ENCODE data around the gene PHC2.
A peak's percentile ranks its signal among the peaks of the same experiment; 100 is the strongest.
"Not testable (repeated sequence)": the region's sequence is repeated elsewhere in the genome, so short reads cannot be mapped to it uniquely, and the experiment has no call there.

The PHC2 gene

GRCh38 chr1:33298623-33299277 is 132.1 kb downstream of the PHC2 start:
- Mint-ChIP-seq H3K27ac (no peak overlapping the region), H3K9me3 (no peaks in the 10 kb centered on the region), H3K4me3 (no peak overlapping the region), H3K36me3 (ENCODE audit: insufficient read depth) (peaks cover 32% of the 10 kb centered on the region), H3K4me1 (ENCODE audit: low read depth in 2 of 2) (peaks cover 29 to 36% of the 10 kb centered on the region in 2 donors), H3K27me3 (no peaks in the 10 kb centered on the region)
- DNase-seq (peak; percentile 42 to 45 (median 45)), ATAC-seq (replicated peaks) (peak; percentile 39)

DNA sequence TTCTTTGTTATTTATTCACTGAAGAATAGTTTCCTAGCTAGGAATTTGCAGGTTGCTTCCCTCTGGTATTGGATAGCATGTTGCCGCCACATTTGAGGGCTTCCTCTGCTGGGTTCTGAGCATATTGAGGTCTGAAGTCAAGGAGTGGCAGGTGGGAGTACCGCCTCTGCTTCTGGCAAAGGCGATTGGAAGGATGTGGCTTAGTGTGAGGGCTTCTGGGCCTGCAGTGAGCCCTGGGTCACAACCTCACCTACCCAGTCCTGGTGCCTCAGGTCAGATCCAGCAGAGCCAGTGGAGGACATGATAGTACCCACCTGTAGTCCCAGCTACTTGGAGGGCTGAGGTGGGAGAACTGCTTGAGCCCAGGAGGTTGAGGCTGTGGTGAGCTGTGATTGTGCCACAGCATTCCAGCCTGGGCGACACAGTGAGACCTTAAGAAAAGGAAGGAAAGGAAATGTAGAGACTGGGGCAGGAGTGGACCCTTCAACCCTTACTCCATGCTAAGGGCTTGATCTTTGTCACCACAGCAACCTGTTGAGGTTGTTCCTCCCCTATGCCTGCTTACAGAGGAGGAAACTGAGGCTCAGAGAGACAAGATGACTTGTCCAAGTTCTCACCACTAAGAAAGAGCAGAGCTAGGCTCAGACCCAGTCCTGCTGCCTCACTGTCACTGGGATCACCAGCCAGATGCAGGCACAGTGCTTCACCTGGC is 132.8 kb downstream of the PHC2 start:
- ATAC-seq (replicated peaks) (no peak), DNase-seq (no peak)
- H3K4me3 Mint-ChIP-seq, result no peak overlapping the region
- H3K9me3 Mint-ChIP-seq, result no peaks in the 10 kb centered on the region
- H3K4me1 Mint-ChIP-seq (ENCODE audit: low read depth in 2 of 2), result peaks cover 25 to 30% of the 10 kb centered on the region in 2 donors
- peak overlapping the region in 1 of 2 donors; percentile 8 for H3K27ac Mint-ChIP-seq
- H3K36me3 Mint-ChIP-seq (ENCODE audit: insufficient read depth), result peaks cover 32% of the 10 kb centered on the region
- H3K27me3 Mint-ChIP-seq, result no peaks in the 10 kb centered on the region

DNA sequence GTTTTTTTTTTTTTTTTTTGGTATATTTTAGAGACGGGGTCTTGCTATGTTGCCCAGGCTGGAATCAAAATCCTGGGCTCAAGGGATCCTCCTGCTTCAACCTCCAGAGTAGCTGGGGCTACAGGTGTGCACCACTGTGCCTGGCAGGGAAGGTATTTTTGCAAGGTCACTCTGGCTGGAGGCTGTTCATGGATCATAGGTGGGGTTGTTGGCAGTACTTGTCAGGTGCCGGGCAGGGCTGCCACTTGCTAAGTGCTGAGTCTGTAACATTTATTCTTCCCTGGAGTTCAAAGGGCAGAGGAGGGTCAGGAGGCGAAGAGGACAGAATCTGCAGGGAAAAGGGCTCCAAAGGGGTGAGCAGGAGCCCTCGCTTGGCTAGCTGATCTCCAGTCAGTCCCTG is 134.1 kb downstream of the PHC2 start:
- no peak for ATAC-seq (replicated peaks)

DNA sequence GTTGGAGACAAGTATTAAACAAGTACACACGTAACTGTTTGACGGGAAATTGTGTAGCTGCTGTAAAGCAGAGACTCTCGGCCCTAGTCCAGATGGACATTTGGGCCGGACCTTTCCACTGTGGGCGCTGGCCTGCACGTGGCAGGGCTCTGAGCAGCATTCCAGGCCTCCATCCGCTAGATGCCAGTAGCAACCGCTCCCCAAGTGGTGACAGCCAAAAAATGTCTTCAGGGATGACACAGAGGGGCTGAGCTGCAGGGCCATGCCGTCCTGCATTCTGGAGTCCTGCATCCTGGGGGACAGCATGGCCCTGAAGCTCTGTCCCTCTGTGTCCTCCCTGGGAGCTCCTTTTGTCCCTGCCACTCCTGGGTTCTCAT is 134.8 kb downstream of the PHC2 start:
- no peaks in the 10 kb centered on the region for H3K27me3 Mint-ChIP-seq
- H3K27ac Mint-ChIP-seq, result no peak overlapping the region
- ATAC-seq (replicated peaks) (no peak), DNase-seq (no peak)
- H3K4me3 Mint-ChIP-seq, result no peak overlapping the region
- peaks cover 28% of the 10 kb centered on the region for H3K36me3 Mint-ChIP-seq (ENCODE audit: insufficient read depth)
- H3K4me1 Mint-ChIP-seq (ENCODE audit: low read depth in 2 of 2), result peaks cover 15 to 19% of the 10 kb centered on the region in 2 donors
- H3K9me3 Mint-ChIP-seq, result no peaks in the 10 kb centered on the region

More for the DNA sequence above, 134.1 kb downstream of the PHC2 start:
- Mint-ChIP-seq H3K27ac (no peak overlapping the region), H3K9me3 (no peaks in the 10 kb centered on the region), H3K36me3 (ENCODE audit: insufficient read depth) (peaks cover 32% of the 10 kb centered on the region), H3K4me3 (no peak overlapping the region), H3K27me3 (no peaks in the 10 kb centered on the region), H3K4me1 (ENCODE audit: low read depth in 2 of 2) (peaks cover 20 to 21% of the 10 kb centered on the region in 2 donors)
- no peak for DNase-seq

DNA sequence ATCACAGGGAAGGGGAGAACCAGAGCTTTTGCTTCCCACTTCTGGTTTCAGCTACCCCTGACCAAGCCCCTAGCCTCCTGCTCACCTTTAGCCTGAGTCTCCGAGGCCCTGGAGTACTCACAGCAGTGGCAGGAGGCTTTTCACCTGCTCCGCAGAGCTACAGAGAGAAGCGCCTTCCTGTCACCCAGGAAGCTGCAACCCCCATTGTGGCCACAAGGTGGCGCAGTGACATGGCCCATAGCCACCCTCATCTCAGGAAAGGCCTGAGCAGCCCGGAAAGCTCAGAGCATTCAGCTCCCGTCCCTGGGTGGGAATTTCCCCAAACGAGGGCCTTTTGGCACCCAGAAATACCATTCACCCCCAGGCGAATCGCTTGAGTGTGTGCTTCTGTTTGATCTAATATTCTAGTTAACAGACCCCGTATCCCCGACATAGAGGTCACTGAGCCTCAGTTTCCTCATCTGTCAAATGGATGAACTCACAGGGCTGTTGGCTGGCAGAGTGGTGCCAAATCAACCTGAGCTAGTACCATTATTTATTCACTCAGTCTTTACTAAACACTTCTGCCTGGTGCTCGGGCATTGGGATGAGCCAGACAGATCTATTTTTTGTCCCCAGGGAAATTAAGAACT is 135.3 kb downstream of the PHC2 start:
- DNase-seq, result peak; percentile 87 to 91 (median 87)
- H3K36me3 Mint-ChIP-seq (ENCODE audit: insufficient read depth), result peaks cover 27% of the 10 kb centered on the region
- H3K27me3 Mint-ChIP-seq, result no peaks in the 10 kb centered on the region
- H3K4me1 Mint-ChIP-seq (ENCODE audit: low read depth in 2 of 2), result peaks cover 15 to 19% of the 10 kb centered on the region in 2 donors
- no peak overlapping the region for H3K27ac Mint-ChIP-seq
- H3K9me3 Mint-ChIP-seq, result no peaks in the 10 kb centered on the region
- ATAC-seq (replicated peaks), result peak; percentile 97
- no peak overlapping the region for H3K4me3 Mint-ChIP-seq

- H3K36me3 Mint-ChIP-seq (ENCODE audit: insufficient read depth), result peaks cover 22% of the 10 kb centered on the region
- no peak for DNase-seq
- H3K4me3 Mint-ChIP-seq, result no peak overlapping the region
- H3K4me1 Mint-ChIP-seq (ENCODE audit: low read depth in 2 of 2), result peaks cover 15 to 19% of the 10 kb centered on the region in 2 donors
- ATAC-seq (replicated peaks), result no peak
- no peaks in the 10 kb centered on the region for H3K27me3 Mint-ChIP-seq
- H3K27ac Mint-ChIP-seq, result no peak overlapping the region
- no peaks in the 10 kb centered on the region for H3K9me3 Mint-ChIP-seq
These were observed 135.9 kb downstream of the PHC2 start for GRCh38 chr1:33295023-33295422.

GRCh38 chr1:33294071-33295010 is 136.6 kb downstream of the PHC2 start:
- no peaks in the 10 kb centered on the region for H3K9me3 Mint-ChIP-seq
- H3K27ac Mint-ChIP-seq, result peak overlapping the region; percentile 17 to 66
- H3K4me1 Mint-ChIP-seq (ENCODE audit: low read depth in 2 of 2), result peaks cover 15 to 19% of the 10 kb centered on the region in 2 donors
- H3K4me3 Mint-ChIP-seq, result no peak overlapping the region
- ATAC-seq (replicated peaks) (no peak), DNase-seq (no peak)
- no peaks in the 10 kb centered on the region for H3K27me3 Mint-ChIP-seq
- peaks cover 21% of the 10 kb centered on the region for H3K36me3 Mint-ChIP-seq (ENCODE audit: insufficient read depth)

DNA sequence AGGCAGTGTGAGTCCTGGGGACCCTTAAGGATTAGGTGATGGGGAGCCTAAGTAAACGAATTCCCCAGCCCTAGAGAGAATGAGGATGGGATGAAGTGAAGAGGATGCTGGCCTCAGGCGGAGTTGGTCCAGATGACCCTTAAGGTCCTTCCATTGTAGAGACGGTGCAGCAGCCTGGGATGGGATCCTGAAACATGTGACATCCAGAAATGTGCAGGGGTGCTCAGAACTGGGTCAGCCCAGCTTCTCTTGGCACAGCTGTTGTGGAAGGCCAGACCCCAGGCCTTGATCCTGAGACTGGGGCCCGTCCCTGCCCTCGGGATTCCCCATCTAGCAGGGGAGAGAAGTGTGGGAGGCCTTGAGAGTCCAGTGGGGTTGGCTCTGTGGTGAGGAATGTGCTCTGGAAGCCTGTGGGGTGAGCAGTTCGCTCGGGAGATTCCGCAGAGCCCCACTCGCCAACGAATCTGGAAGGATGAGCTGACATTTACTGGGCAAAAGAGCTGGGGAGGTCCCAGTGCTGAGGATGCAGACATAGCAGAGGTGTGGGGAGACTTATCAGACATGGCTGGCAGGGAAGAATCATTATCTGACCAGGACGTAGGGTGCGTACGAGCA is 138.1 kb downstream of the PHC2 start:
- peak overlapping the region; percentile 36 to 75 for H3K27ac Mint-ChIP-seq
- H3K9me3 Mint-ChIP-seq, result no peaks in the 10 kb centered on the region
- peaks cover 19% of the 10 kb centered on the region for H3K36me3 Mint-ChIP-seq (ENCODE audit: insufficient read depth)
- ATAC-seq (replicated peaks) (no peak), DNase-seq (no peak)
- peaks cover 7 to 15% of the 10 kb centered on the region in 2 donors for H3K4me1 Mint-ChIP-seq (ENCODE audit: low read depth in 2 of 2)
- no peak overlapping the region for H3K4me3 Mint-ChIP-seq
- H3K27me3 Mint-ChIP-seq, result no peaks in the 10 kb centered on the region

DNA sequence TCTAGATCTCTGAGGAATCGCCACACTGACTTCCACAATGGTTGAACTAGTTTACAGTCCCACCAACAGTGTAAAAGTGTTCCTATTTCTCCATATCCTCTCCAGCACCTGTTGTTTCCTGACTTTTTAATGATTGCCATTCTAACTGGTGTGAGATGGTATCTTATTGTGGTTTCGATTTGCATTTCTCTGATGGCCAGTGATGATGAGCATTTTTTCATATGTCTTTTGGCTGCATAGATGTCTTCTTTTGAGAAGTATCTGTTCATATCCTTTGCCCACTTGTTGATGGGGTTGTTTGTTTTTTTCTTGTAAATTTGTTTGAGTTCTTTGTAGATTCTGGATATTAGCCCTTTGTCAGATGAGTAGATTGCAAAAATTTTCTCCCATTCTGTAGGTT is 140.3 kb downstream of the PHC2 start:
- peaks cover 7 to 19% of the 10 kb centered on the region in 2 donors for H3K4me1 Mint-ChIP-seq (ENCODE audit: low read depth in 2 of 2)
- not testable (repeated sequence) for H3K4me3 Mint-ChIP-seq; H3K27me3 Mint-ChIP-seq; H3K9me3 Mint-ChIP-seq; DNase-seq; H3K27ac Mint-ChIP-seq; ATAC-seq (replicated peaks)
- H3K36me3 Mint-ChIP-seq (ENCODE audit: insufficient read depth), result peaks cover 16% of the 10 kb centered on the region

DNA sequence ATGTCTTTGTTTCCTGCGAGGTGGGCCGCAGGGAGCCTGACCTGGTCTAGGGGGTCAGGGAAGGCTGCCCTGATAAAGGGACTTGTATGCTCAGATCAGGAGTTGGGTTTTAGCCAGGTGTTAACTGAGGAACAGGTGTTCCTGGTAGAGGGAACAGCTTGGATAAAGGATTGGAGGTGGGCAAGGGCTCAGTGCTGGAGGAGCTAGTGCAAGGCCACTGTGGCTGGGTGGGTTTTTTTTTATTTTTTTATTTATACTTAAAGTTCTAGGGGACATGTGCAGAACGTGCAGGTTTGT is 141.1 kb downstream of the PHC2 start:
- no peak overlapping the region for H3K27ac Mint-ChIP-seq
- no peaks in the 10 kb centered on the region for H3K9me3 Mint-ChIP-seq
- peaks cover 4 to 13% of the 10 kb centered on the region in 2 donors for H3K4me1 Mint-ChIP-seq (ENCODE audit: low read depth in 2 of 2)
- DNase-seq, result no peak
- no peak overlapping the region for H3K4me3 Mint-ChIP-seq
- no peaks in the 10 kb centered on the region for H3K27me3 Mint-ChIP-seq
- H3K36me3 Mint-ChIP-seq (ENCODE audit: insufficient read depth), result peaks cover 15% of the 10 kb centered on the region
- no peak for ATAC-seq (replicated peaks)

DNA sequence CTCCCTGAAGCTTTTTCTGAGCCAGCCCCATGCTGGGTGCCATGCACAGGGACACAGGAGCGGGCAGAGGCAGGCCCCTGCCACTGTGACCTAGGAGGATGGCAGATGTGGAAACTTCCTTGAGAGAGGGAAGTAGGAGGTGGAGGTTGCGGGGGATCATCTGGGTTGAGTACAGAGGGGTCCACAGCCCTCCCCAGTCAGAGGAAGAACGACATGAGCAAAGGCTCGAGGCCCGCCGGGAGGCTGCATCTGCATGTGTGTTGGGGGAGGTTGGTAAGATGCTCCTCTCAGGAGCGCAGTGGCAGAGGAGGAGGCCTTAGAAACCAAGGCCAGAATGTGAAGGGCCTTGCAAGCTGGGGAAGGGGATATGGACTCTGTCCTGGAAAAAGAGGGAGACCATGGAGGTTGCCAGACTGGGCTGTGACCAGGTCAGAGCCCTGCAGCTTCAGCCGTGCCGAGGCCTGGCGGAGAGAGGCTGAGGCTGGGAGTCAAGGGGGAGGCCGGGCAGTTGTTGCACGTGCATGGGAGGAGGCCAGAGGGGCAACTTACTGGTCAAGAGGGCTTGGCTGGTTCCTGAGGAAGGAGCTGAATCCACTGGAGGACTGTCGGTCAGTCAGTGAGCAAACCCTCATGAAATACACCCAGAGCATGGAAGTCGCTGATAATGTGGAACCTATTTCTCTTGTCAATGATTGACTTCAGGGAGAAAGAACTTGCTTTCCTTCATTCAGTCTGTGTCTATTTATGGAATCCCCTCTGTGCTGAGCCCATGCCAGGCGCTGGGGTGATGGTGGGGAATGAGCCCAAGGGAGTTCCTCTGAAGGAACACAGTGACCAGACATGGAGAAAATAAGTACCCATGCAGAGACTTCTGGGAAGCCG is 141.7 kb downstream of the PHC2 start:
- no peak for DNase-seq
- Mint-ChIP-seq H3K36me3 (ENCODE audit: insufficient read depth) (peaks cover 13% of the 10 kb centered on the region), H3K9me3 (no peaks in the 10 kb centered on the region), H3K4me3 (no peak overlapping the region), H3K4me1 (ENCODE audit: low read depth in 2 of 2) (peaks cover 0 to 13% of the 10 kb centered on the region in 2 donors), H3K27ac (no peak overlapping the region), H3K27me3 (no peaks in the 10 kb centered on the region)
- no peak for ATAC-seq (replicated peaks)

GRCh38 chr1:33287317-33287716 is 143.6 kb downstream of the PHC2 start:
- ATAC-seq (replicated peaks) (no peak), DNase-seq (no peak)
- peaks cover 17% of the 10 kb centered on the region for H3K36me3 Mint-ChIP-seq (ENCODE audit: insufficient read depth)
- H3K9me3 Mint-ChIP-seq, result no peaks in the 10 kb centered on the region
- H3K4me1 Mint-ChIP-seq (ENCODE audit: low read depth in 2 of 2), result peaks cover 0 to 6% of the 10 kb centered on the region in 2 donors
- H3K27me3 Mint-ChIP-seq, result no peaks in the 10 kb centered on the region
- H3K27ac Mint-ChIP-seq, result peak overlapping the region in 1 of 2 donors; percentile 71
- no peak overlapping the region for H3K4me3 Mint-ChIP-seq

Data from effector memory CD8-positive, alpha-beta T cell (primary cell).